GM18870 (cell line): ENCODE measurements around the gene VIP.
"Not testable (repeated sequence)": the region's sequence is repeated elsewhere in the genome, so short reads cannot be mapped to it uniquely, and the experiment has no call there.

ENCODE experiments used
- ATAC-seq: cut with Tn5 transposase; IDR thresholded peaks from one replicate; pipeline ENCODE4 v1.9.1; 2021; ENCODE audit warnings: moderate library complexity; ENCODE audit not compliant: unreplicated experiment

The VIP gene

GRCh38 chr6:152750694-152751093 is at the start of gene VIP:
Gene VIP, plus strand, starts transcription at chr6:152750797. Its CDS starts 1,381 bp downstream, at chr6:152752178.
- ATAC-seq = no peak

- no peak for ATAC-seq
Observed at GRCh38 chr6:152701081-152701862, 49.3 kb upstream of the VIP start.

GRCh38 chr6:152701863-152702401 is 48.7 kb upstream of the VIP start:
- ATAC-seq = no peak

GRCh38 chr6:152703750-152704149 is 46.8 kb upstream of the VIP start:
- not testable (repeated sequence) for ATAC-seq

GRCh38 chr6:152705327-152705726 is 45.3 kb upstream of the VIP start:
- ATAC-seq = no peak

- ATAC-seq = no peak
Observed at GRCh38 chr6:152716322-152716721, 34.3 kb upstream of the VIP start.

GRCh38 chr6:152720974-152721373 is 29.6 kb upstream of the VIP start:
- ATAC-seq = no peak

GRCh38 chr6:152721956-152722355 is 28.6 kb upstream of the VIP start:
- ATAC-seq = no peak

GRCh38 chr6:152723398-152723797 is 27.2 kb upstream of the VIP start:
- no peak for ATAC-seq

GRCh38 chr6:152726313-152726712 is 24.3 kb upstream of the VIP start:
- no peak for ATAC-seq

GRCh38 chr6:152727507-152727906 is 23.1 kb upstream of the VIP start:
- no peak for ATAC-seq

GRCh38 chr6:152734630-152735029 is 16.0 kb upstream of the VIP start:
- ATAC-seq = no peak

GRCh38 chr6:152736687-152737273 is 13.8 kb upstream of the VIP start:
- ATAC-seq = no peak

- no peak for ATAC-seq
Observed at GRCh38 chr6:152745509-152746171, 5.0 kb upstream of the VIP start.

GRCh38 chr6:152746172-152746553 is 4.4 kb upstream of the VIP start:
- ATAC-seq = no peak

- ATAC-seq = no peak
Observed at GRCh38 chr6:152748843-152749242, 1.8 kb upstream of the VIP start.

GRCh38 chr6:152749336-152749735 is 1.3 kb upstream of the VIP start:
- ATAC-seq = no peak

GRCh38 chr6:152765331-152765730 is 14.7 kb downstream of the VIP start:
- ATAC-seq = no peak

- no peak for ATAC-seq
Observed at GRCh38 chr6:152769159-152769558, 18.6 kb downstream of the VIP start.

- no peak for ATAC-seq
Observed at GRCh38 chr6:152769993-152770392, 19.4 kb downstream of the VIP start.

GRCh38 chr6:152771061-152771687 is 20.6 kb downstream of the VIP start:
- no peak for ATAC-seq
